NOMO-1 (cell line): ENCODE measurements around the gene AP3S2.

Experiments
- DNase-seq, 2 experiments: peaks; one replicate each; lab custom pipeline; 2025; ENCODE audit not compliant: unreplicated experiment in 2 of 2; lab: John Stamatoyannopoulos, UW

Gene AP3S2

GRCh38 chr15:89820666-89821611, 72.9 kb downstream of the AP3S2 start:
- DNase-seq: peak; percentile 37 to 53

- no peak for DNase-seq
Measured at GRCh38 chr15:89818287-89818686, 75.5 kb downstream of the AP3S2 start.

- DNase-seq: no peak
Measured at GRCh38 chr15:89817701-89818280, 76.0 kb downstream of the AP3S2 start.

GRCh38 chr15:89815769-89816168, 78.0 kb downstream of the AP3S2 start:
- no peak for DNase-seq

- peak; percentile 18 to 31 for DNase-seq
Measured at GRCh38 chr15:89814112-89814742, 79.6 kb downstream of the AP3S2 start.

- no peak for DNase-seq
Measured at GRCh38 chr15:89813381-89814111, 80.2 kb downstream of the AP3S2 start.

GRCh38 chr15:89812847-89813320, 80.9 kb downstream of the AP3S2 start:
- no peak for DNase-seq

GRCh38 chr15:89812011-89812846, 81.6 kb downstream of the AP3S2 start:
- no peak for DNase-seq

- DNase-seq: no peak
Measured at GRCh38 chr15:89810837-89811236, 83.0 kb downstream of the AP3S2 start.

GRCh38 chr15:89809787-89810148, 84.0 kb downstream of the AP3S2 start:
- DNase-seq: no peak

- no peak for DNase-seq
Measured at GRCh38 chr15:89809093-89809786, 84.6 kb downstream of the AP3S2 start.

GRCh38 chr15:89808160-89808870, 85.5 kb downstream of the AP3S2 start:
- DNase-seq: no peak

GRCh38 chr15:89807689-89808088, 86.1 kb downstream of the AP3S2 start:
- no peak for DNase-seq

GRCh38 chr15:89806559-89807550, 86.9 kb downstream of the AP3S2 start:
- no peak for DNase-seq

- DNase-seq: no peak
Measured at GRCh38 chr15:89806210-89806558, 87.6 kb downstream of the AP3S2 start.

GRCh38 chr15:89805241-89806209, 88.3 kb downstream of the AP3S2 start:
- DNase-seq: no peak
